CD1c-positive myeloid dendritic cell (primary cell): ENCODE data around the gene C17orf113.
"Not testable (repeated sequence)": the region's sequence is repeated elsewhere in the genome, so short reads cannot be mapped to it uniquely, and the experiment has no call there.

ENCODE experiments used
- DNase-seq: peaks from one replicate; pipeline ENCODE4 v3.0.0-alpha.2; 2016; ENCODE audit errors: extremely low spot score

Gene C17orf113

GRCh38 chr17:42016941-42017865 lies 33.2 kb downstream of the C17orf113 start, which contains the start of gene DNAJC7:
TSS of gene DNAJC7 (minus strand) at chr17:42017439. CDS start at chr17:42017416, 23 bp downstream.
- peak; percentile 92 for DNase-seq

DNA sequence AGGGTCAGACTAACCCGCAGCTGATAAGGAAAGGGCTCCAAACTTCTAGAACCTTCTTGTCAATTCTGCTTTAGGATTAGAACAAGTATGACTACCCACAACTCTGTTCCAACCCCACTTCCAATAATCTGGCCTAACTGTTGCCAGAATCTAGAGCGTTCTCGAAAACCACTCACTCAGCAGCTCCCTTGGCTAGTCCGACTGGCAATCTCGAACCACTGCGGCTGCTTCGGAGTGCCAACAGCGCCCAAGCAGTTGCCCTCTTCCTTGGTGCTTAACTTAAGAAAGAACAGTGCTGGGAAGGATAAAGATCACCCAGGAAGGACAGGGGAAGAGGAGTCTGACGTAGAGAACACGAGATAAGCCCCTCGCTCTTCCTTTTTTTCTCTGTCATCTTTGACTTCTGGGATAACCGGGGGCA lies 34.0 kb downstream of the C17orf113 start:
- peak; percentile 56 for DNase-seq

DNA sequence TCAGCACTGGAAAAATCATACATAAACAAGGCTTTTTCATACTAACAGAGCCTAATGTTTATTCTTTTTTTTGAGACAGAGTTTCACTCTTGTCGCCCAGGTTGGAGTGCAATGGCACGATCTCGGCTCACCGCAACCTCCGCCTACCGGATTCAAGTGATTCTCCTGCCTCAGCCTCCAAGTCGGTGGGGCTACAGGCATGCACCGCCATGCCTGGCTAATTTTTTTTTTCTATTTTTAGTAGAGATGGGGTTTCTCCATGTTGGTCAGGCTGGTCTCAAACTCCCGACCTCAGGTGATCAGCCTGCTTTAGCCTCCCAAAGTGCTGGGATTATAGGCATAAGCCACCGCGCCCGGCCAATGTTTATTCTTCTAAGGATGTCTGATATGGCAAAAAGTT lies 36.7 kb downstream of the C17orf113 start:
- DNase-seq, result not testable (repeated sequence)

DNA sequence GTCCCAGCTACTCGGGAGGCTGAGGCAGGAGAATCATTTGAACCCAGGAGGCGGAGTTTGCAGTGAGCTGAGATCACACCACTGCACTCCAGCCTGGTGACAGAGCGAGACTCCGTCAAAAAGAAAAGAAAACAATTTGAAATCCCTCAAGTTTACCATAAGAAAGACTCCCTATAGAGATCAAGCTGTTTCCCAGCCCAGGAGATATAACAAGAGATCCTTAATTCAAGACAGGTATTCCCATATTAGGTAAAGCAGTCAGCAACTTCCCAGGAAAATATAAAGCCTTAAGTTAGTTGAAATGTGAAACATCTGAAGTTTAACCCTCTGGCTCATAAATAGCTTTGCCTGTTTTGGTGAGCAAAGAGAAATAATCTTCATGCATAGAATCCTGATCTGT lies 38.0 kb downstream of the C17orf113 start:
- not testable (repeated sequence) for DNase-seq

- DNase-seq, result peak; percentile 59
These were observed 39.4 kb downstream of the C17orf113 start for GRCh38 chr17:42010898-42011516.

DNA sequence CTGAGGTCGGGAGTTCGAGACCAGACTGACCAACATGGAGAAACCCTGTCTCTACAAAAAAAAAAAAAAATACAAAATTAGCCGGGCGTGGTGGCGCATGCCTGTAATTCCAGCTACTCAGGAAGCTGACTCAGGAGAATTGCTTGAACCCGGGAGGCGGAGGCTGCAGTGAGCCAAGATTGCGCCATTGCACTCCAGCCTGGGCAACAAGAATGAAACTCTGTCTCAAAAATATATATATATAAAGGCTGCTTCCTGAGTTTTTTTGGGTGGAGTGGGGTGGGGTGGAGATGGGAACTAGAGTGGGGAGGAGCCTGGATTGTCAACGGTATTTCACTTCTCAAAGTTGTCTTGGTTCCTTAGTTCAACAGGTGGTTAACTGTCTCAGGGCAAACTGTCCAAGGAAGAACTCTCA lies 40.1 kb downstream of the C17orf113 start:
- peak; percentile 70 for DNase-seq

DNA sequence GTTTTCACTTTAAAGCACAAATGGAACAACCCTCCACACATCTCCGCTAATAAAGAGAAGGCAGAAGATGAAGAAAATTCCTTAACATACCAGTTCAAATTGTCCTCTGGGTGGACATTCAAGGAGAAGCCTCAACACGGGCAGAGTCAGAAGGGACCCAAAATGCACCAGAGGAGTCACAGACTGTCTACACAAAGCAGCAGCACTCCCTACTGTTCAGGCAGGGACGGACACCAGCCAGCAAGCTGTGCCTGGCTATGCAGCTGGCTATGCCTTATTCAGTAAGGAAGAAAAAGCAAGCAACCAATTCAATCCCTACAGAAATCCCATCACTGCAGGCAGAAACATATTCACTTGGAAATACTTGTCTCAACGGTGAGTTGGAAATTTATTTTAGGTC lies 41.2 kb downstream of the C17orf113 start:
- DNase-seq, result no peak

- DNase-seq, result no peak
These were observed 45.2 kb downstream of the C17orf113 start for GRCh38 chr17:42005166-42005565.

GRCh38 chr17:42002792-42003301 lies 47.6 kb downstream of the C17orf113 start:
- DNase-seq, result no peak

DNA sequence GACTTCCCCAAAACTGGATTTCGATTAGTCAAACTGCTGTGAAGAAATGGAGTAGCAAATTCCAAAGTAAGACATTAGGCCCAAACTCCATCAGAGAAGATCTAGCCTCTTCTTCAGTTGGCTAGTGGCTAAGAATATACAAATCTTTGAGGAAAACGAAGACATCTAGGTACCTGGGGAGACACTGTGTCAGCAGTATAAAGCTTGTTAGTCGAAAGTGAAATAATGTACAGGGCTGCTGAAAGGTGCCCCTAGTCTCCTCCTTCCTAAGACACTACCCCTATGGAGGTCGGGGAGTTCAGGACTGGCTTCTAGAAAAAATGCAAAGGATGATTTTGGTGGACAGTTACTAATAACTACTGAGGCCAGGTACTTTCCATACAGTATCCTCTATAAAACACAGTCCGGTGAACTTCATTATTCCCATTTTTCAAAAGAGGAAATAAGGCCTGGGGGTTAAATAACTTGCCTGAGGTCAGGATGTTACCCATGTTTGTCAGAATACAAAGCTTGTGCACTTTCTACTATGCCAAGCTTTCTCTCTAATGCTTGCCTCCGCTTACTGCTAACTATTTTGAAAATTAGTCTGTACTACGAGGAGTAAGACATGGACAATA lies 48.1 kb downstream of the C17orf113 start:
- no peak for DNase-seq

- no peak for DNase-seq
These were observed 48.7 kb downstream of the C17orf113 start for GRCh38 chr17:42001729-42002128.

- no peak for DNase-seq
These were observed 49.8 kb downstream of the C17orf113 start for GRCh38 chr17:42000413-42001133.

DNA sequence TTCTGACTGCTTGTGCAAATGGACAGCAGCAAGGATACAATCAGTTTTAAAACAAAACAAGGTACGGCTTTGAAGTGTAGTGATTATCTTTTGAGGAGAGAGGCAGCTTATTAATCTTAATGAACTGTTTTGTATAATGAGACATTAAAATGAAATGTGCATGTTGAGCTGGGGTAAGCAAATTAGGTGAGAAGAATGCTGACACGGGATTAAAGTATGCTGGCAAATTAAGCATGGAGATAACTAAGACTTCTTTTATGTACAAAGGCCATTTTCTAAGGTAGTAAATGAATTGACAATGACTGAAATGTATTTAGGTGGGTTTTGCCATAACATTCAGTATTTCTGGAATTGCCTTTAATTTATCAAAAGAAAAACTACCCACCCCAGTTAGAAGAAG lies 51.9 kb downstream of the C17orf113 start:
- DNase-seq, result no peak

DNA sequence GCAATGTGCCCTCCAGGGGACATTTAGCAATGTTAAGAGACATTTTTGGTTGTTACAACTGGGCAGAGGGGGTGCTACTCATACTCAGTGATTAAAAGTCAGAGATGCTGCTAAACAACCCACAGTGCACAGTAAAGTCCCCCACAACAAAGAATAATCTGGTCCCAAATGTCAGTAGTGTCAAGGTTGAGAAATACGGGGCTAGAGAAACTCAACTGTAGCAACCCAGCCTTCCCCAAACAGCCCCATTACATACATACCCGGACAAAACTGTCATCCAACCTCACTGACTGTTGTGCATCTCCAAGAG lies 53.6 kb downstream of the C17orf113 start:
- DNase-seq, result no peak

DNA sequence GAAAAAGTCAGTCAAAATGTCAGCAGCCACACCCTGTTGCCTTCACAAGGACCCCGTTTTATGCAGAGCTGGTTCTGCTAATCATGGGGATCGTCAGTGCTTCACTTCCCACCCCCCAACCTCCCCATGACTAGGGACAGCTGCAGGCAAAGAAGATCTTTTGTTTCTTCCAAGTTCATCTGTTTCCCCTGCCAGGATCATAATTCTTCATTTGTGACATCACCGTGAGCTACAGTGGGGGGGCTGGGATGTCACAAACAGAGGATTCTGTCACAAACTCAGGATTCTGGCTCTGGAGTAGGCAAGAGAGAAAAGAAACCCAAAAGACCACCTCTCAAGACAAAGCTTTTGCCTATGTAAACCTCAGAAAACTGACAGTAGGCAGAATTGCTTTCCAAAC lies 57.8 kb downstream of the C17orf113 start:
- no peak for DNase-seq

GRCh38 chr17:41989702-41990419 lies 60.5 kb downstream of the C17orf113 start:
- no peak for DNase-seq

- no peak for DNase-seq
These were observed 62.0 kb downstream of the C17orf113 start for GRCh38 chr17:41988418-41988817.
